Measurements from ENCODE around the gene RGS3.

The RGS3 gene

DNA sequence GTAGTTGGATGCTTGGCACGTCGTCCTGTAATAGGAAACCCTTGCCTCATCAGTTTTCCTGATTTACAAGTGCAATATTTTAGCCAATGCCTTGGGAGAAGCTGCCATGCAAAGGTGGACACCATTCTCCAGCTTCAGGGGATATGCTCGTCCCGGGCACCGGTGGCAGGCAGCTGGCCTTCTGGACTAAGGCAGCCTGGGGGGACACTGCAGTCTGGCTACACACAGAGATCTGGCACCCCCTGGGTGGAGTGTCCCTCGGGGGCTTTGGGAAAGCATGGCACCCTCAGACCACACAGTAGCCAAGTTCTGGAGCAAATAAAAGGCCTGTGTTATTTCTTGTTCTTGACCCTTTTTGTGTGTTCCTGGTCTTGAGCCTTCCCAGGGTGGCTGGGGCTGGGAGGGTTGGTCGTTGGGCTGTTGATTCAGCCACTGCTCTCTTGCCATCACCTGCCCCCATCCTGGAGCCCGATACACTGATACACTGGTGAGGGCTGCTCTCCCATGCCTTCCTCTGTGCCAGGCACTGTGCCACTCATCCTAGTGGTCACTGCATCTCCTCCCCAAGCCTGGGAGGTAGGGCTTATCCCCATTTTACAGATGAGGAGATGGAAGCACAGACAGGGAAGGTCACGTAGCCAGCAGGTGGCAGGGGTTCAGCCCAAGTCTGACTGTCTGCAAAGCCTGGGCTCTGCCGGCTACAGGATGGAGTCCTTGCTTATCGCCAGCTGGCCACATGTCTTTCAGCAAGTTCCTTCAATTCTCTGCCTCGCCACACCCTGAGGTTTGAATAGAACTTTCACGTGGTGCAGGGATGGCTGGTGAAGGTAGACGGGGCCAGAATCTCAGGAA, 134.1 kb downstream of the RGS3 start:
- in situ Hi-C loops (cut with HindIII; ENCODE audit: low sequenced_read_pairs): no loop called here

- in situ Hi-C loops (cut with HindIII; ENCODE audit: low sequenced_read_pairs): no loop called here
Measured at GRCh38 chr9:113598451-113598850, 134.9 kb downstream of the RGS3 start.

- in situ Hi-C loops (cut with HindIII; ENCODE audit: low sequenced_read_pairs): no loop called here
Measured at GRCh38 chr9:113598883-113599282, 135.4 kb downstream of the RGS3 start.

DNA sequence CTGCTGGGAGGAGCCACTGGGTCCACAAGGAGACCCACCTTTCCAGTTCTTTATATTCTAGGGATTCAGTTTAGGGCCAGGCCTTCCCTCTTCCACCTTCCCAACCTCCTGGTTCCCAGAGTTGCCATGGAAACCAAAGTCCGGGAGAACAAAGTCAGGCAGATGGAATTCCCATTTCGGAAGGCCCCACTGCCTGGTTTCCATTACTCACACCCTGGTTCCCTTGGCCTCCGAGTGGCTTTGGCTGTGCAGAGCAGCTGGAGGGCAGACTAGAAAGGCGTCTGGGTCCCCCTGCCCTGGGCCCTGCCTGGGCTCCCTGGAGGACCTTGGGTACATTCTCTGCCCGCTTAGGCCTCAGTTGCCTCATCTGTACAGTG, 136.1 kb downstream of the RGS3 start:
- in situ Hi-C loops (cut with HindIII; ENCODE audit: low sequenced_read_pairs): no loop called here

- in situ Hi-C loops (cut with HindIII; ENCODE audit: low sequenced_read_pairs): no loop called here
Measured at GRCh38 chr9:113600023-113600823, 136.7 kb downstream of the RGS3 start.

DNA sequence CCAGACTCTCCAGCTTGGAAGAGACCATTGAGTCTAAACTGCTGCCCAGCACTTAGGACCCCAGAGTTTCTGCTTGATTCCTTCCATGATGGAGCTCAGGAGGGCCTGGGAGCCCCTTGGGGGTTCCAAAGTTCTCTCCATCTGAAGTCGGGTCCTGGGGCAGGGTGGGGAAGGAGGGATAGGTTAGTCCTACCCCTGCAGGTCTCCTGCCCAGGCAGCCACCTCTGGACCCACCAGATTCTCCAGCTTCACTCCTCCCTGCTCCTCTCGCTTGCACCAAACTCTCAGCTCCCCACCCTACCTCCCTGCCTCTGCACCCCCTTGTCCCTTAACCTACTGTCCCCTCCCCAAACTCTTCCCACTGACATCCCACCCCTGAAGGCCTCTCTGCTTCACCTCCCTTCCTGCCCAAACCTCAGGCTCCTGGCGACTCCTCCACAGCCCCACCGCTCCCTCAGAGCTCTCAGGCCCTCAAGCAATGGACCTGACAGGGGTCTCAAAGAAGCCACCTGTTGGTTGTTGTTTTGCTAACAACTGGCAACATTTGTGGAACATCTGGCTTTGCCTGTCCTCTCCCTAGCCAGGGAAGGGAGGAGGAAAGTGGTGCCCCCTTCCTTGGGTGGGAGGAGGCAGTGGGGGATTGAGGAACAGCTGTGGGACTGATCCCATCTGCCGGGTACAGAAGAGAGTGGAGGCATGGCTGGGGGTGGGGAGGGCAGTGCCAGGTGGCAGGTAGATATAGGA, 137.5 kb downstream of the RGS3 start:
- in situ Hi-C loops (cut with HindIII; ENCODE audit: low sequenced_read_pairs): no loop called here

DNA sequence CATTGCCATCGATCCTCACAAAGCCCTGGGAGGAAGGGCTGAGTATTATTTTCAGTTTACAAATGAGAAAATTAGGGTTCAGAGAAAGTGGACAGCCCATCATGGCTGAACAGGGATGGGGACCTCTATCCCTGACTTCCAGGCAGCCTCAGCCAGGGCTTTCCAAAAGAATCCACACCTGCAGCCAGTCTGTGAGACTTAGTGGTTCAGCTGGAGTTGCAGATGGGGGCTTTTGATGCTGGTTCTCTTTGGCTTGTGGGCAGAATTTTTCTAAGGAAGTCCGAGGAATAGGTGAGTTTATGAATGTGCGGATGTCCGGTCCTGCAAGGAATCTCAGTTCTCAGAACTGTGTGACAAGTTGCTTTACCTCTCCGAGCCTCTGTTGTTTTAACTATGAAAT, 138.1 kb downstream of the RGS3 start:
- in situ Hi-C loops (cut with HindIII; ENCODE audit: low sequenced_read_pairs): no loop called here

- in situ Hi-C loops (cut with HindIII; ENCODE audit: low sequenced_read_pairs): no loop called here
Measured at GRCh38 chr9:113602126-113603047, 138.9 kb downstream of the RGS3 start.

GRCh38 chr9:113603048-113603375, 139.5 kb downstream of the RGS3 start:
- in situ Hi-C loops (cut with HindIII; ENCODE audit: low sequenced_read_pairs): no loop called here

DNA sequence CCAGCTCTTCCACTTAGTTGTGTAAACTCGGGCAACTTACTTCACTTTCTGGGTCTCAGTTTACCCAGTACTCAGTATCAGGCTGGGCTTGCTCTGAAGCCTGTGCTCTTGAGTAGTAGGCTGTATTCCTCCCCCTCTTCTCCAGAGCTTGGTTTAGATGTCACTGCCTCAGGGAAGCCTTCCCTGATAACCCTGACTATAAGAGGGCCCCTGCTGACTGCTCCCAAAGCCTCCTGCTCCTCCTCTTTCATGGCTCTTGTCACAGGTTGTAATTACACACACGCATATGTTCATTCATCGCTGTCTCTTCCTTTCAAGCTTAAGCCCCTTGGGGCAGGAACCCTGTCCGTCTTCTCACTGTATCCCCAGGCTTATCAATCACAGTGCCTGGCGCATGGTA, 140.2 kb downstream of the RGS3 start:
- in situ Hi-C loops (cut with HindIII; ENCODE audit: low sequenced_read_pairs): no loop called here

- in situ Hi-C loops (cut with HindIII; ENCODE audit: low sequenced_read_pairs): no loop called here
Measured at GRCh38 chr9:113604393-113604792, 140.9 kb downstream of the RGS3 start.

DNA sequence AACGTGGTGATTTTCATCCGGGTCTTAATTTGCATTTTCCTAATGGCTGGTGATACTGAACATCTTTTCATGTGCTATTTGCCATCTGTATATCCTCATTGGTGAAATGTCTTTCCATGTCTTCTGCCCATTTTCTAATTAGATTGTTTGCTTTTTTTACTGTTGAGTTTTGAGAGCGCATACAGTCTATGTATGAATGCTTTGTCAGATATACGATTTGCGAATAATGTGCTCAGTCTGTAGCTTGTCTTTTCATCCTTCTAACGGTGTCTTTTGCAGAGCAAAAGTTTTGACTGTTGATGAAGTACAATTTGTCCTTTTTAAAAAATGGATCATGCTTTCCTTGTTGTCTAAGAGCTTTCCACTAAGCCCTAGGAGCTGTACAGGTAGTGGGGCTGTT, 143.0 kb downstream of the RGS3 start:
- in situ Hi-C loops (cut with HindIII; ENCODE audit: low sequenced_read_pairs): no loop called here

DNA sequence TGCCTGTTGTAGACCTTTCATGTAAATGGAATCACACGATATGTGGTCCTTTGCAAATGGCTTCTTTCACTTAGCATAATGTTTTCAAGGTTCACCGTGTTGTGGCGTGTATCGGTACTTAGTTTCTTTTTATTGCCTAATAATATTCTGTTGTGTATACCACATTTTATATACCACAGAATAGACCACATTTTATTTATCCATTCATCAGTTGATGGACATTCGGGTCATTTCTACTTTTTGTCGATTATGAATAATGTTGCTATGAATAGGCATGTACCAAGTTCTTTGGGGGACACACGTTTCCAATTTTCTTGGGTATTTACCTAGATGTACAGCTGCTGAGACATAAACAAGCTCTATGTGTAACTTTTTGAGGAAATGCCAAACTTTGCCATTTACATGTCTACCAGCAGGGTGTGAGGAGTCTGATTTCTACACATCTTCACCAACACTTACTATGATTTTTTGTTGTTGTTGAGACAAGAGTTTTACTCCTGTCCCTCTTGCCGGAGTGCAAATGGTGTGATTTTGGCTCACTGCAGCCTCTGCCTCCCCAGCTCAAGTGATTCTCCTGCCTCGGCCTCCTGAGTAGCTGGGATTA, 144.7 kb downstream of the RGS3 start:
- in situ Hi-C loops (cut with HindIII; ENCODE audit: low sequenced_read_pairs): no loop called here

DNA sequence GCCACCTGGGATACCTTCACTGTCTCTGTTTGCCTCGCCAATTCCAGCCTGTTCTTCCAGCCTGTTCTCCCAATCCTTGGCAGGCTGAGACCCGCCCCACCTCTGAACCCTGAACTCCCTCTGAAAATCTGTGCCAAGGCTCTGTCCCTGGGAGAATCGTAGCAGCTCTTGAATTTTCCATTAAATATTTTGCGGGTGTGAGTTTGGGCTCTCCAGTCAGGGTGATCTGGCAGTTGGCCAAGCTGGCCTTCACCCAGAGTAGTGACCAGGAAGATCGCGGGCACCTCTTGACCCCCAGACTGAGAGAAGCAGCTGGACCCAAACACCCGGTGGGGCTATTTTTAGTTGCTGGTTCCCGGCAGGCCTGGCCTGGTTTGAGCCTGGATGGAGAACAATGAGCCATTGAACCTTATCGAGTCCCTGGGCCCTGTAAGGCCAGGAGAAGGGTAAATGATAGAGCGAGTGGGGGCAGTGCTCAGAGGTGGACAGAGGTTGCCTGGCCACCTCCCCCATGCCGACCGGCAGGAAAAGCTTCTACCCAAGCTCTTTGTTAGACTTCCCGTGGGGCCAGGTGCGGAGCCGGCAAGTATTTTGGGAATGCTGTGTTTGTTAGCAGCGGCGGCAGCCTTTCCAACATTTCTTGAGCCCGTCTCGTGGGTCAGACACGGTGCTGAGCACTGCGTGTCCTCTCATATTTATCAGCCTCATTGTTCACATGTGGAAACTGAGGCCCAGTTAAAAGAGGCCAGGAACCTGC, 146.2 kb downstream of the RGS3 start:
- in situ Hi-C loops (cut with HindIII; ENCODE audit: low sequenced_read_pairs): no loop called here

GRCh38 chr9:113611461-113612215, 148.1 kb downstream of the RGS3 start:
- in situ Hi-C loops (cut with HindIII; ENCODE audit: low sequenced_read_pairs): no loop called here

DNA sequence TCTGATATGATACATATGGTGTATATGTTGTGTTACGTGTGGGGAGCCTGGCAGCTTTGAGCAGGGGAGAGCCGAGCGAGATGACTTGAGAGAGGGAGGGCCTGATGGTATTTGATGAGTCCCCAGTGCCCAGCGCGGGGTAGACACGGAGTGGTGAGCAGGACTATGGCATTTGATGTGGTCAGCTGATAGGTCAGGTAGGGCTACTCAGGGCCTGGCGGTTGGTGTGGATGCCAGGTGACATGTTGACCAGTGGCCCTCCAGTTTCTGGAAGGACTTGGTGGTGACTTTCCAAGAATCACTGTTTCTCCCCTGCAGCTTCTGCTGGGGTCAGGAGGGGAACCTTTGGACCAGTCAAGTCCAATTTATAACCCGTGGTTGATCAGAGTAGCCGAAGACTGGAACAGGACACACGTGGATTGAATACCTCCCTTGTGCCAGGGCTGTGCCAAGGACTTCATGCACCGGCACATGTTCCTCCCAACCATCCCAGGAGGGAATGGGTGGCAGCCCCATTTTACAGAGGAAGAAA, 148.8 kb downstream of the RGS3 start:
- in situ Hi-C loops (cut with HindIII; ENCODE audit: low sequenced_read_pairs): no loop called here

- in situ Hi-C loops (cut with HindIII; ENCODE audit: low sequenced_read_pairs): no loop called here
Measured at GRCh38 chr9:113612828-113613227, 149.3 kb downstream of the RGS3 start.

- in situ Hi-C loops (cut with HindIII; ENCODE audit: low sequenced_read_pairs): no loop called here
Measured at GRCh38 chr9:113613815-113614413, 150.4 kb downstream of the RGS3 start.
